Measurements from ENCODE around the gene DEFB123.
"Not testable (repeated sequence)": the region's sequence is repeated elsewhere in the genome, so short reads cannot be mapped to it uniquely, and the experiment has no call there.

The DEFB123 gene

DNA sequence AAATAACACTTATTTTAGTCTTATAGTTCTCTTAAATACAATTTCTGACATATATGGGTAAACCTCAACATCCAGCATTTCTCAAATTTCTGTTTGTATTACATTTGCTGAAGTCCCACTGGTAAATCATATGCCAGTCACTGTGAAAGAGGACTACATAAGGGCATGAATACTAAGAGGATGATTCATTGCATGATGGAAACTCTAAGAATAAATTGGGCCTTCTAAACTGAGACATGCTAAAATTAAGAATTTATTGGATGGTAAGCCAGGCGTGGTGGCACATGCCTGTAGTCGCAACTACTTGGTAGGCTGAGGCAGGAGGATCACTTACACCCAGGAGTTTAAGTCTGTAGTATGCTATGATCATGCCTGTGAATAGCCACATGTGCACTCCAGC, 12.1 kb downstream of the DEFB123 start:
- Mint-ChIP-seq H3K4me1 (no peaks in the 10 kb centered on the region), H3K27ac (no peak overlapping the region), H3K36me3 (no peaks in the 10 kb centered on the region), H3K9me3 (no peaks in the 10 kb centered on the region), H3K4me3 (no peak overlapping the region)
- no peak for ATAC-seq
- no peak for DNase-seq (ENCODE audit: low spot score in 2 of 2)

DNA sequence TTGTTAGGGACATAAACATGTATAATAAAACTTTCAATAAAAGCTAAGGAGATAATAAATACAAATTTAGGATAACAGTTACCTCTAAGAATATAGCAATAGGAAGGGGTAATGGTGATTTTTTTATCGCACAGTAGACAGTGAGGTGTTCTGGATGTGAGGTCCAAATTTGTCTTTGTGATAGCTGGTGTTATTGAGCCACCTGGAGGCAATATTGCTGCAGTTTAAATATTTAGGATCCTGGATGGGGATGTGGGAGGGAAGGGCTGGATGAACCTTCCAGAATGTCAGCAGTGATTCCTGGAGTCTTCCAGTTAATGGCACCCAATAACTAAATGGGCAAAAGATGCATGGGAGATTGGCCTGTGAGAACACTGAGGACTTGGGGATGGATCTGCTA, 13.9 kb downstream of the DEFB123 start:
- Mint-ChIP-seq H3K4me1 (no peaks in the 10 kb centered on the region), H3K36me3 (no peaks in the 10 kb centered on the region), H3K9me3 (no peaks in the 10 kb centered on the region), H3K27ac (no peak overlapping the region), H3K4me3 (no peak overlapping the region)
- ATAC-seq (no peak), DNase-seq (ENCODE audit: low spot score in 2 of 2) (no peak)

DNA sequence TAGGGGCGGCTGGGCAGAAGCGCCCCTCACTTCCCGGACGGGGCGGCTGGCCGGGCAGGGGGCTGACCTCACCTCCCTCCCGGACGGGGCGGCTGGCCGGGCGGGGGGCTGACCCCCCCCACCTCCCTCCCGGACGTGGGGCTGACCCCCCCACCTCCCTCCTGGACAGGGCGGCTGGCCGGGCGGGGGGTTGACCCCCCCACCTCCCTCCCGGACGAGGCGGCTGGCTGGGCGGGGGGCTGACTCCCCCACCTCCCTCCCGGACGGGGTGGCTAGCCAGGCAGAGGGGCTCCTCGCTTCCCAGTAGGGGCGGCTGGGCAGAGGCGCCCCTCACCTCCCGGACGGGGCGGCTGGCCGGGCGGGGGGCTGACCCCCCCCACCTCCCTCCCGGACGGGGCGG, 30.5 kb downstream of the DEFB123 start:
- H3K4me3 Mint-ChIP-seq; DNase-seq (ENCODE audit: low spot score in 2 of 2); H3K27ac Mint-ChIP-seq; H3K4me1 Mint-ChIP-seq; ATAC-seq; H3K36me3 Mint-ChIP-seq; H3K9me3 Mint-ChIP-seq: not testable (repeated sequence)

DNA sequence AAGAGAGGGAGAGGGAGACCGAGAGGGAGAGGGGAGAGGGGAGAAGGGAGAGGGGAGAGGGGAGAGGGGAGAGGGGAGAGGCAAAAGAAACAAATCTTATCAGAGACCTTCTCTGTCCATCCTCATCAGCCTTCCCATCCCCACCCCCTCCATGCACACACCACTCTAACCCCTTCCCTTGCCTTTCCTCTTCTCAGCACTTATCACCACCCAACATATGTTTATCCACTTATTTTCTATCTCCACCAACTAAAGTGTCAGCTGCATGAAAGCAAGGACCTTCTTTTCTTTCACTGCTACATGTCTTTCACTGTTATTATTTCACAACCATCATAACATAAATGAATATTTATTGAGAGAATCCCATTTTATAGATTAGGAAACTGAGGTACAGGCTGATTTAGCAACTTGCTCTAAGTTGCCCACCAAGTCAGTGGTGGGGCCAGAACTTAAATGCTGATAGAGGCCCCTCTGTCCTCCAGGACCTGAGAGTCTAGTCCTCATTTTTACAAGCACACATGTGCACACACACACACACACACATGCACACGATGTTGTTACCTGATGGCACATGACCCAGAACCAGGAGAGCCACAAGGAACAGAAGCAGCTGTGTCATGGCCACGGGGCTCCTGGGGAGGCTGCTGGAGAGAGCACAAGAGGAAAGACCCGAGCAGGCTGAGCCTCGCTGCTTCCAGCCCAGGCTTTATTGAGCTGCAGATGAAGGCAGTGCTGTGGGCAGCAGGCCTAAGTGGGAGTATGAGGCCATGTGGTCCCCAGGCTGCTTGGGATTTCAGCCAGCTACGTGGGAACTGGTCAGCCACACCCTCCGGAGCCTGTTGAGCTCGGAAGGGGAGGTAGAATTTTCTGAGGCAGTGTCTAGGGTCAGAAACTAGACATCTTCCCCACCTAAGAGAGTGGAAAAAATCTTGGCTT, 32.2 kb downstream of the DEFB123 start:
- H3K27ac Mint-ChIP-seq = no peak overlapping the region
- no peaks in the 10 kb centered on the region for H3K4me1 Mint-ChIP-seq
- ATAC-seq (peak; percentile 28), DNase-seq (ENCODE audit: low spot score in 2 of 2) (no peak)
- H3K9me3 Mint-ChIP-seq = no peaks in the 10 kb centered on the region
- no peak overlapping the region for H3K4me3 Mint-ChIP-seq
- H3K36me3 Mint-ChIP-seq = no peaks in the 10 kb centered on the region

DNA sequence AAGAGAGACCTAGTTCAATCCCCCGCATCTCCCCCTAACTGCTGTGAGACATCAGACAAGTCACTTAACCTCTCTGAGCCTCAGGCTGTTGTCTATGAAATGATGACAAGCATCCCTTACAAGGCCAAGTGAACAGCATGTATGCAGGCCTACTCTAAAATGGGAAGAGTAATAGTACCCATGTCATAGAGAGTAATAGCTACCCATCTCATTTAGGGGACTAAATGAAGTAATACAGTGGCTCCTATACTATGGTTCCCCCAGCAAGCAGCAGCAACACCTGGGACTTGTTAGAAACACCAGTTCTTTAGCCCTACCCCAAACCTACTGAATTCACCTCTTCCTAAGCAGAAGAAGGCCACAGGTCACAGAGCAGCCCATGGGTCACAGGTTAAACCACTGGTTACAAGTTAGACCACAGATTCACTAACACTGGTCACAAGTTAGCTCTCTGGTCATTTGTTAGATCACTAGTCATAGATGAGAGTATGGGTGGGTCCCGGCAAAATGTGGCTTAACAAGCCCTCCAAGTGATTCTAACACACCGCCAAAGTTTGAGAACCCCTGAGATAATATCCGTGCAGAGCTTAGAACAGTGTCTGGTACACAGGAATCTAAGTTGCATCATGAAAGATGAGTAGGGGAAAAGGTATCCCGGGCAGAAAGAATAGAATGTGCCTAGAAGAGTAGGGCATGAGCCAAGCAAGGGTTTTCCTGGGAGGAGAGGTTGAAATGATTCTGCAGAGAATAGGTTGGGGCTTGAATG, 33.1 kb downstream of the DEFB123 start:
- no peak for ATAC-seq
- no peaks in the 10 kb centered on the region for H3K4me1 Mint-ChIP-seq
- H3K9me3 Mint-ChIP-seq = no peaks in the 10 kb centered on the region
- no peak for DNase-seq (ENCODE audit: low spot score in 2 of 2)
- no peak overlapping the region for H3K4me3 Mint-ChIP-seq
- H3K36me3 Mint-ChIP-seq = no peaks in the 10 kb centered on the region
- H3K27ac Mint-ChIP-seq = no peak overlapping the region

DNA sequence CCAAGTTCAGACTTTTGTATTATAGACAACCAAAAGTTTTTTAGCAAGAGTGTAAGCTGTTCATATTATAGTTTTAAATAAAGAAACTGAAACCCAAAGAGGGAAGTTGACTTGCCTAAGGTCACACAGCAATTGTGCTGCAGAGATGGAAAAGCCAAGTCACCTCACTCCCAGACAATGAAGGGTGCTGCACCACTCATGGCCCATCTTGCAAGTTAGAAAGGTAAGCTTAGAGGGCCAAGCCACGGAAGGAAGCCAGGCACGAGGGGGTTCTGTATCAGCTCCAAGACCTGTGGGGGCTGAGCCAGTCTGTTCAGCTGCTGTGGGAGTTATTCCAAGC, 33.6 kb downstream of the DEFB123 start:
- H3K4me1 Mint-ChIP-seq = no peaks in the 10 kb centered on the region
- H3K4me3 Mint-ChIP-seq = no peak overlapping the region
- no peaks in the 10 kb centered on the region for H3K36me3 Mint-ChIP-seq
- H3K27ac Mint-ChIP-seq = no peak overlapping the region
- DNase-seq (ENCODE audit: low spot score in 2 of 2) (no peak), ATAC-seq (no peak)
- H3K9me3 Mint-ChIP-seq = no peaks in the 10 kb centered on the region

DNA sequence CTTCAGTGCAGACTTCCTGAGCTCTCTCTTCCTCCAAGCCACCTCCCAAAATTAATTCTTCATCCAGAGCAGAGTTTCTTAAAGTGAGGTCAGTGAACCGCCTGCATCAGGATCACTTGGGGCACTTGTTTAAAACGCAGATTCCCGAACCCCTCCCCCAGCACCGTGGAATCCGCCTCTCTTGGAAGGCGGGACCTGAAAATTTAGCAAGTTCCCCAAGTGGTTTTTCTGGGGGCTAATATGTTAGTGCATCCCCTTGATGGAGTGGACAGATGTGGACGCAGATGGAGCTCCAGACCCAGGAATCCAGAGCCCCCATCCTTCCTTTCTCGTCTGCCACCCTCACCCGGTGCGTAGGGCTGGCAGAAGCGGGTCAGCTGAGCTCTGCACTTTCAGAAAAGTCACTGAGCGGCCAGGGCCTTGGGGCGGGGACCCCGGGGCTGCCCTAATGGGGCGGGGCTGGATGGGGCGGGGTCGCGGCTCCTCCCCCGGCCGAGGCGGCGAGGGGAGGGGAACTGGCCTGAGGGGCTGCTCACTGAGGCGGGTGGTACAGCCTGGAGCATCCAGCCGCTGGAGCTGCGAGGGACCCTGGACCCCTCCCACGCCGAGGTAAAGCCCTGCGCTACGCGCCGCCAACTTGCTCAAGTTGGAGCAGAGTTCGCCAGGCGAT, 34.5 kb downstream of the DEFB123 start, which contains the start of the genes DEFB124 and REM1:
TSS of gene DEFB124 (minus strand) at position 370 of the 670 bp plus-strand sequence. CDS start 2,114 bp downstream, outside the sequence.
TSS of gene REM1 (plus strand) at position 531 of the 670 bp plus-strand sequence. CDS start 1,158 bp downstream, outside the sequence.
- H3K36me3 Mint-ChIP-seq = no peaks in the 10 kb centered on the region
- DNase-seq (ENCODE audit: low spot score in 2 of 2) (no peak), ATAC-seq (peak; percentile 14)
- no peaks in the 10 kb centered on the region for H3K9me3 Mint-ChIP-seq
- H3K27ac Mint-ChIP-seq = no peak within 1 kb of the TSS
- H3K4me3 Mint-ChIP-seq = no peak within 1 kb of the TSS
- H3K4me1 Mint-ChIP-seq = no peaks in the 10 kb centered on the region

DNA sequence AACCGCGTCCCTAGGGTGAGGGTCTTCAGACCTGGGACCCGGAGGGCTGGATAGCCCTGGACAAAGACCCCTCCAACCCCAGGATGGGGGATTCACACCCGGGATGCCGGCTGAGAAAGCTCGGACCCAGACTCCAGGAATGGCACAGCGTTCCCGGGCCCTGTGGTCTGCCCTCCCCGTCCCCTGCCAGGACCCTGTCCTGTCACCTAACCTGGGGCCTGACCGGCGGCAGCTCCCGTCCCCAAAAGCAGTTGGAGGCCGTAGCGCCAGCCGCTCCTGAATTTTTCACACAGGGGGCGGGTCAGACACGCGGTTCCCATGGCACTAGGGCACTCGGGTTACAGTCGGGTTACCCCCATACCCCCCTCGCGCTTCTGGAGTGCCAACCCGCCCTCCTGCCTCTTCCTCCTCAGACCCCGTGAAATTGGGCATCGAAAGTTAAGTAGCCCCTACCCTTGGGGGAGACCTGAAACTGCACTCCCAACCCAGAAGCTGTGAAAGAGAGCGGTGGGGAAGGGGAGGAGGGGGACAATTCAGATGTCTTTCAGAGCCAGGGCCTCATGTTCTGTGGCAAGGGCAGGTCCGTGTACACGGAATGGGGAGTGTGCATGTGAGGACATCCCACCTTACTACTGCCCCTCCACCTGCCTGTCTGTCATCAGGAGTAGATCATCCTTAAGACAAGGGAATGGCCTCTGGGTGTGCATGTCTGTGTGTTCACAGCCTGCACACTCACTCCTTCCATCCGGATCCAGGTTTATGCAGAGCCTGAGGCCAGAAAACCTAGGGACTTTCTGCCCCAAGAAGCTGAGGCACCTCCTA, 35.3 kb downstream of the DEFB123 start:
- Mint-ChIP-seq H3K4me3 (no peak overlapping the region), H3K27ac (no peak overlapping the region), H3K9me3 (no peaks in the 10 kb centered on the region), H3K36me3 (no peaks in the 10 kb centered on the region), H3K4me1 (no peaks in the 10 kb centered on the region)
- DNase-seq (ENCODE audit: low spot score in 2 of 2) (no peak), ATAC-seq (no peak)

DNA sequence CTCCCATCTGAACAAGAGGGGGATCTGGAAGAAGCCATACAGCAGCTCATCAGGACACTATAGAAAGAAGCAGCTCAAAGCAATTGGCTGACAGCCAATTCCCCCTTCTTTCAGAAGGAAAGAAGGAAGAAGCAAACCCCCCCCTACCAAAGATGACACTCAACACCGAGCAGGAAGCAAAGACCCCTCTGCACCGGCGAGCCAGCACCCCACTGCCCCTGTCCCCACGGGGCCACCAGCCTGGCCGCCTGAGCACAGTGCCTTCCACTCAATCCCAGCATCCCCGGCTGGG, 35.8 kb downstream of the DEFB123 start:
- no peak for ATAC-seq
- Mint-ChIP-seq H3K9me3 (no peaks in the 10 kb centered on the region), H3K36me3 (no peaks in the 10 kb centered on the region), H3K4me3 (no peak overlapping the region), H3K27ac (no peak overlapping the region), H3K4me1 (no peaks in the 10 kb centered on the region)
- DNase-seq (ENCODE audit: low spot score in 2 of 2) = no peak

DNA sequence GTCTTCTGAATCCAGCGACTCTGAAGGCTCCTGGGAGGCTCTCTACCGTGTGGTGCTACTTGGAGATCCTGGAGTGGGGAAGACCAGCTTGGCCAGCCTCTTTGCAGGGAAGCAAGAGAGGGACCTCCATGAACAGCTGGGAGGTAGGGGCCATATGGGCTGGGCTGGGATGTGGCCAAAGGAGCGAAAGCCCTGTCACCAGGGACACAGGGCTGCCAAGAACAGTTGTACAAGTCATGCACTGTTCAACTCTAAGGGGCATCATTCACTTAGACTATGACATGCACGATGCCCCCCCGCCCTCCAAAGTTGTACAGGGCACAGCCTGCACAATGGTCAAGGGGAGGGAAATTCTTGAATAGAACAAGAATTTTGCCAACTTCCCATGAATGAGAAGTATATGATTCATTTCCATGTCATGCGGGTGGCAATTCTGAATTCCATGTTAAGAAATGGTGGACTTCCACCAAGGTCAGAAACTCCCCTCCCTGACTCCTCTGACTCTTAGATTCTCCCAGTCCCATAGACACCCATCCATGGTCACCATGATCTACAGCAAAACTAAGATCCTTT, 36.3 kb downstream of the DEFB123 start:
- H3K36me3 Mint-ChIP-seq = no peaks in the 10 kb centered on the region
- H3K4me1 Mint-ChIP-seq = no peaks in the 10 kb centered on the region
- ATAC-seq (no peak), DNase-seq (ENCODE audit: low spot score in 2 of 2) (no peak)
- H3K27ac Mint-ChIP-seq = no peak overlapping the region
- H3K4me3 Mint-ChIP-seq = no peak overlapping the region
- no peaks in the 10 kb centered on the region for H3K9me3 Mint-ChIP-seq

DNA sequence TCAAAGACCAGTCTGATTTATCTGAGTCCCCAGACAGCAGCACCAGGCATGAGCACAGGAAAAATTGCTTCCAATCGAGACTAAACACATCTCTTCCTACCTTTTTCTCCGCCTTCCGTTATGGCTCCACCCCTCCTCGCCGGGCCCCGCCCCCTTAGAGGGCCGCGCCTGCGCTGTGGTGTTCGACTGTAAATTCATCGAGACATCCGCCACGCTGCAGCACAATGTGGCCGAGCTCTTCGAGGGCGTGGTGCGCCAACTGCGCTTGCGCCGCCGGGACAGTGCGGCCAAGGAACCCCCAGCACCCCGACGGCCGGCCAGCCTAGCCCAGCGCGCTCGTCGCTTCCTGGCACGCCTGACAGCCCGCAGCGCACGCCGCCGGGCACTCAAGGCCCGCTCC, 43.6 kb downstream of the DEFB123 start:
- DNase-seq (ENCODE audit: low spot score in 2 of 2) (no peak), ATAC-seq (no peak)
- Mint-ChIP-seq H3K4me1 (peaks cover 10% of the 10 kb centered on the region), H3K36me3 (no peaks in the 10 kb centered on the region), H3K27ac (no peak overlapping the region), H3K4me3 (no peak overlapping the region), H3K9me3 (no peaks in the 10 kb centered on the region)

DNA sequence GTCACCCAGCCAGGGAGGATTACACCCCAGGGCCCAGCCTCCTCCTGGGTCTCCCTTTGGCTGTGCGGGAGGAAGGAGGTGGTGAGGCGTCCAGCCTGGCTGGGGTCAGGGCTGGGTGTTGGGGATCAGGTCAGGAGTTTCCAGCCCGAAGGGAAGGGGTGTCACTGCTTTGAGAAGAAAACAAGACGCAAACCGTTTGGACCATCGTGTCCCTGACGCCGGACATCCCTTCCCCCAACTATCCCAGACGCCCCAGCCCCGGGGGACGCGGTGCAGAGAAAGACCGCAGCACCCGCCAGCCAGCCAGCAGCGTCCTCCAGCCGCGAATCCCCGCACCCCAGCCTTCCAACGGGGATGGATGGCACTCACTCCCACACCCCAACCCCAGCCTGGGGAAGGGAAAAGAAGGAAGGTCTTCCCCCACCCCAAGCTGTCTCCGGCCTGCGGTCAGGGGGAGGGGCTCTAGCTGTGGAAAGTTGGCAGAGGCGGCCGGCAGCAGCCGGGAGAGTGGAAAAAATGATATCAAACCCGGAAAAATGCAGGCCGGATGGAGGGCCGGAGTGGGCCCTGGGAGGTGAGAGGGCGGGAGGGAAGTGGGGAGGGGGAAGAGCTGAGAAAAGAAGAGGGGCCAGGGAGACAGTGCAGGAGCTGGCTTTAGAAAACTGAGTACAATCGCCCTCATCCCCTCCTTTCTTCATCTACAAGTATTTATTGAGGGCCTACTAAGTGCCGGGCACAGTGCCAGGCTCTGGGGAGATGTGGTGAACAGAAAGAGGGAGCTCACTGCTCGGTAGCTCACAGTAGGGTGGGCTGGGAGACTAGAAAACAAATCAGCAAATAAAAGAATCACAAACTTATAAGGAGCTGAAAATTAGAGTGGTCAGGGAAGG, 45.3 kb downstream of the DEFB123 start:
- ATAC-seq (no peak), DNase-seq (ENCODE audit: low spot score in 2 of 2) (no peak)
- no peaks in the 10 kb centered on the region for H3K36me3 Mint-ChIP-seq
- H3K4me3 Mint-ChIP-seq = no peak overlapping the region
- peak overlapping the region; percentile 24 for H3K27ac Mint-ChIP-seq
- H3K9me3 Mint-ChIP-seq = no peaks in the 10 kb centered on the region
- H3K4me1 Mint-ChIP-seq = peaks cover 10% of the 10 kb centered on the region

DNA sequence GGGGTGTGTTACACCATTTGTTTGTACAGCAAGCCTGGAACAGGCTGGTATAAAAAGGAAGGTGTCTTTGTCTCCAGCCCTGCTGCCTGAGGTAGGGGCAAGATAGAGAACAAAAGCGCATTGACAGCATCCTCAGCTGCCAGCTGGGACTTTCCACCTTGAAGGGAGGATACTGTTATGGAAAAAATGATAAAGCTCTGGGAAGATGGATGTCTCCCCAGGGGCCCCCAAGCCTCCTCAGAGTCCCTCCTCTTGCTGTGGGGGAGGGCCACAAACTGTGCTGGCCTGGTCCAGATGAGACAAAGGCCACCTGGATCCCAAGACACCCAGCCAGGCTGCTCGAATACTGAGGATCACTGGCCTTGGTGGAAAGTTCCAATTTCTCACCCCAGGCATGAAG, 47.7 kb downstream of the DEFB123 start:
- Mint-ChIP-seq H3K9me3 (no peaks in the 10 kb centered on the region), H3K36me3 (no peaks in the 10 kb centered on the region), H3K4me1 (peaks cover 10% of the 10 kb centered on the region), H3K4me3 (no peak overlapping the region), H3K27ac (peak overlapping the region; percentile 40)
- no peak for DNase-seq (ENCODE audit: low spot score in 2 of 2)
- no peak for ATAC-seq

DNA sequence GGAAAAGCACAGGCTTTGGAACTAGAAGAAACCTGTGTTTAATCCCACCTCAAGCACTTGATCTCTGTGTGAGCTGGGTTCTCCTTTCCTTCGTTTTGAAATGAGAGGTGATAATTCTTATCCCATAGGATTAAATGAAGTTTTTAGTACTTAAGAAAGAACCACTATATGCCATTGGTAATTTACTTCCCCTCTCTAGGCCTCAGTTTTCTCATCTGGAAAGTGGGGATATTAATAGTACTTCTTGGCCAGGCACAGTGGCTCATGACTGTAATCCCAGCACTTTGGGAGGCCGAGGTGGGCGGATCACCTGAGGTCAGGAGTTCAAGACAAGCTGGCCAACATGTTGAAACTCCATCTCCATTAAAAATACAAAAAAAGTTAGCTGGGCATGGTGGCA, 48.7 kb downstream of the DEFB123 start:
- no peak for DNase-seq (ENCODE audit: low spot score in 2 of 2)
- Mint-ChIP-seq H3K27ac (peak overlapping the region; percentile 40), H3K4me1 (peaks cover 10% of the 10 kb centered on the region), H3K36me3 (no peaks in the 10 kb centered on the region), H3K9me3 (no peaks in the 10 kb centered on the region), H3K4me3 (no peak overlapping the region)
- ATAC-seq = no peak

Measured in stimulated activated effector memory CD8-positive, alpha-beta T cell treated with anti-CD3 and anti-CD28 coated beads, Interleukin-12 subunit alpha, Interleukin-12 subunit beta, amount 100 ng/mL, for 72 hours (primary cell).